A549 (cell line): ENCODE data around the gene CERK.

Source experiments
- CEBPB ChIP-seq, 2 experiments: fragments of >200 bp in 1 of 2; sonication (Bioruptor Twin) in 1 of 2; formaldehyde crosslinking in 1 of 2; IDR thresholded peaks; 2 replicates each; pipeline ENCODE4 v1.6.1; 2012 to 2016
- CHD4 ChIP-seq: fragments of 200-600 bp; sonication (generic); IDR thresholded peaks from 2 replicates; pipeline ENCODE4 v1.6.1; 2016; ENCODE audit warnings: antibody characterized with exemption, mild to moderate bottlenecking, borderline replicate concordance
- E2F6 ChIP-seq: IDR thresholded peaks from 2 replicates; pipeline ENCODE4 v1.6.1; 2012; ENCODE audit warnings: low read depth, borderline replicate concordance
- HDAC2 ChIP-seq: fragments of 200-600 bp; sonication (generic); IDR thresholded peaks from 2 replicates; pipeline ENCODE4 v1.6.1; 2016
- MAFK ChIP-seq: fragments of 450-650 bp; IDR thresholded peaks from 2 replicates; pipeline ENCODE4 v1.6.1; 2014; ENCODE audit not compliant: partially characterized antibody
- POLR2A ChIP-seq: IDR thresholded peaks from 2 replicates; pipeline ENCODE4 v1.6.1; 2012; ENCODE audit warnings: mild to moderate bottlenecking, low read length
- RFX5 ChIP-seq: fragments of 450-650 bp; IDR thresholded peaks from 2 replicates; pipeline ENCODE4 v1.7.1; 2014; ENCODE audit warnings: antibody characterized with exemption, mild to moderate bottlenecking, moderate library complexity
- TF ChIP-seq, protein P1 (sequence below): fragments of >200 bp; sonication (Bioruptor Twin); formaldehyde crosslinking; IDR thresholded peaks from 3 replicates; pipeline ENCODE4 v1.5.1; 2016
- TF ChIP-seq, protein P2 (sequence below): IDR thresholded peaks from 2 replicates; pipeline ENCODE4 v1.6.1; 2012
- TF ChIP-seq, protein P3 (sequence below): fragments of 200-600 bp; sonication (generic); IDR thresholded peaks from 2 replicates; pipeline ENCODE4 v1.6.1; 2016; ENCODE audit warnings: antibody characterized with exemption, mild to moderate bottlenecking, moderate library complexity

- TF ChIP-seq, protein P1, sequence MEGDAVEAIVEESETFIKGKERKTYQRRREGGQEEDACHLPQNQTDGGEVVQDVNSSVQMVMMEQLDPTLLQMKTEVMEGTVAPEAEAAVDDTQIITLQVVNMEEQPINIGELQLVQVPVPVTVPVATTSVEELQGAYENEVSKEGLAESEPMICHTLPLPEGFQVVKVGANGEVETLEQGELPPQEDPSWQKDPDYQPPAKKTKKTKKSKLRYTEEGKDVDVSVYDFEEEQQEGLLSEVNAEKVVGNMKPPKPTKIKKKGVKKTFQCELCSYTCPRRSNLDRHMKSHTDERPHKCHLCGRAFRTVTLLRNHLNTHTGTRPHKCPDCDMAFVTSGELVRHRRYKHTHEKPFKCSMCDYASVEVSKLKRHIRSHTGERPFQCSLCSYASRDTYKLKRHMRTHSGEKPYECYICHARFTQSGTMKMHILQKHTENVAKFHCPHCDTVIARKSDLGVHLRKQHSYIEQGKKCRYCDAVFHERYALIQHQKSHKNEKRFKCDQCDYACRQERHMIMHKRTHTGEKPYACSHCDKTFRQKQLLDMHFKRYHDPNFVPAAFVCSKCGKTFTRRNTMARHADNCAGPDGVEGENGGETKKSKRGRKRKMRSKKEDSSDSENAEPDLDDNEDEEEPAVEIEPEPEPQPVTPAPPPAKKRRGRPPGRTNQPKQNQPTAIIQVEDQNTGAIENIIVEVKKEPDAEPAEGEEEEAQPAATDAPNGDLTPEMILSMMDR: no peak
- TF ChIP-seq, protein P2, sequence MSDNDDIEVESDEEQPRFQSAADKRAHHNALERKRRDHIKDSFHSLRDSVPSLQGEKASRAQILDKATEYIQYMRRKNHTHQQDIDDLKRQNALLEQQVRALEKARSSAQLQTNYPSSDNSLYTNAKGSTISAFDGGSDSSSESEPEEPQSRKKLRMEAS: no peak
- no peak for TF ChIP-seq HDAC2
- no peak for TF ChIP-seq POLR2A
- no peak for TF ChIP-seq E2F6
- no peak for TF ChIP-seq CHD4
- TF ChIP-seq CEBPB (IDR thresholded peaks at IDR 0.05): no peak
- TF ChIP-seq RFX5: no peak
- TF ChIP-seq, protein P3, sequence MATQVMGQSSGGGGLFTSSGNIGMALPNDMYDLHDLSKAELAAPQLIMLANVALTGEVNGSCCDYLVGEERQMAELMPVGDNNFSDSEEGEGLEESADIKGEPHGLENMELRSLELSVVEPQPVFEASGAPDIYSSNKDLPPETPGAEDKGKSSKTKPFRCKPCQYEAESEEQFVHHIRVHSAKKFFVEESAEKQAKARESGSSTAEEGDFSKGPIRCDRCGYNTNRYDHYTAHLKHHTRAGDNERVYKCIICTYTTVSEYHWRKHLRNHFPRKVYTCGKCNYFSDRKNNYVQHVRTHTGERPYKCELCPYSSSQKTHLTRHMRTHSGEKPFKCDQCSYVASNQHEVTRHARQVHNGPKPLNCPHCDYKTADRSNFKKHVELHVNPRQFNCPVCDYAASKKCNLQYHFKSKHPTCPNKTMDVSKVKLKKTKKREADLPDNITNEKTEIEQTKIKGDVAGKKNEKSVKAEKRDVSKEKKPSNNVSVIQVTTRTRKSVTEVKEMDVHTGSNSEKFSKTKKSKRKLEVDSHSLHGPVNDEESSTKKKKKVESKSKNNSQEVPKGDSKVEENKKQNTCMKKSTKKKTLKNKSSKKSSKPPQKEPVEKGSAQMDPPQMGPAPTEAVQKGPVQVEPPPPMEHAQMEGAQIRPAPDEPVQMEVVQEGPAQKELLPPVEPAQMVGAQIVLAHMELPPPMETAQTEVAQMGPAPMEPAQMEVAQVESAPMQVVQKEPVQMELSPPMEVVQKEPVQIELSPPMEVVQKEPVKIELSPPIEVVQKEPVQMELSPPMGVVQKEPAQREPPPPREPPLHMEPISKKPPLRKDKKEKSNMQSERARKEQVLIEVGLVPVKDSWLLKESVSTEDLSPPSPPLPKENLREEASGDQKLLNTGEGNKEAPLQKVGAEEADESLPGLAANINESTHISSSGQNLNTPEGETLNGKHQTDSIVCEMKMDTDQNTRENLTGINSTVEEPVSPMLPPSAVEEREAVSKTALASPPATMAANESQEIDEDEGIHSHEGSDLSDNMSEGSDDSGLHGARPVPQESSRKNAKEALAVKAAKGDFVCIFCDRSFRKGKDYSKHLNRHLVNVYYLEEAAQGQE: no peak
- no peak for TF ChIP-seq MAFK
Observed at GRCh38 chr22:46641811-46642266, 96.2 kb downstream of the CERK start.
